GM12873 (cell line): ENCODE measurements around the gene RNF133.

ENCODE experiments used
- CTCF ChIP-seq: IDR thresholded peaks from 2 replicates; pipeline ENCODE4 v1.5.1; 2012; ENCODE audit warnings: low read depth, mild to moderate bottlenecking, moderate library complexity, low read length, control low read depth; ENCODE audit not compliant: insufficient read depth; ENCODE audit errors: missing control alignments

RNF133 gene

GRCh38 chr7:122709930-122710646 lies 11.2 kb upstream of the RNF133 start:
- no peak for TF ChIP-seq CTCF

GRCh38 chr7:122706836-122707235 lies 7.9 kb upstream of the RNF133 start:
- TF ChIP-seq CTCF: no peak

- no peak for TF ChIP-seq CTCF
Observed at GRCh38 chr7:122702872-122703510, 4.1 kb upstream of the RNF133 start, which contains the start of gene RNF148. RNF148 (minus strand) TSS chr7:122702922; CDS start chr7:122702750, 172 bp downstream.

- no peak for TF ChIP-seq CTCF
Observed at GRCh38 chr7:122695816-122696215, 3.1 kb downstream of the RNF133 start.

GRCh38 chr7:122694697-122695096 lies 4.2 kb downstream of the RNF133 start:
- no peak for TF ChIP-seq CTCF

GRCh38 chr7:122692769-122693309 lies 6.1 kb downstream of the RNF133 start:
- no peak for TF ChIP-seq CTCF

- no peak for TF ChIP-seq CTCF
Observed at GRCh38 chr7:122691569-122692235, 7.2 kb downstream of the RNF133 start.
